LNCAP (cell line): ENCODE measurements around the gene RABGAP1L.

ENCODE experiments used
- CTCF ChIP-seq: fragments of 450-650 bp; IDR thresholded peaks from 2 replicates; pipeline ENCODE4 v1.5.1; 2017; ENCODE audit warnings: mild to moderate bottlenecking

Gene RABGAP1L

GRCh38 chr1:174266476-174266875 is 107.2 kb downstream of the RABGAP1L start:
- no peak for TF ChIP-seq CTCF

- TF ChIP-seq CTCF: no peak
Measured at GRCh38 chr1:174266991-174267612, 107.8 kb downstream of the RABGAP1L start.

GRCh38 chr1:174269989-174270651 is 110.8 kb downstream of the RABGAP1L start:
- no peak for TF ChIP-seq CTCF

GRCh38 chr1:174273190-174273589 is 113.9 kb downstream of the RABGAP1L start:
- no peak for TF ChIP-seq CTCF

- TF ChIP-seq CTCF: no peak
Measured at GRCh38 chr1:174273776-174274175, 114.5 kb downstream of the RABGAP1L start.

- no peak for TF ChIP-seq CTCF
Measured at GRCh38 chr1:174274452-174274851, 115.1 kb downstream of the RABGAP1L start.

GRCh38 chr1:174274884-174275283 is 115.6 kb downstream of the RABGAP1L start:
- TF ChIP-seq CTCF: no peak
